ENCODE results near the gene PNKD. TPM values are rescaled to one million over a fixed set of nuclear protein-coding genes. Genes with fewer than 3 reads are reported as not detected.

Gene PNKD
- total RNA-seq, 1 experiment from 2014 or later, result 97.7 TPM

DNA sequence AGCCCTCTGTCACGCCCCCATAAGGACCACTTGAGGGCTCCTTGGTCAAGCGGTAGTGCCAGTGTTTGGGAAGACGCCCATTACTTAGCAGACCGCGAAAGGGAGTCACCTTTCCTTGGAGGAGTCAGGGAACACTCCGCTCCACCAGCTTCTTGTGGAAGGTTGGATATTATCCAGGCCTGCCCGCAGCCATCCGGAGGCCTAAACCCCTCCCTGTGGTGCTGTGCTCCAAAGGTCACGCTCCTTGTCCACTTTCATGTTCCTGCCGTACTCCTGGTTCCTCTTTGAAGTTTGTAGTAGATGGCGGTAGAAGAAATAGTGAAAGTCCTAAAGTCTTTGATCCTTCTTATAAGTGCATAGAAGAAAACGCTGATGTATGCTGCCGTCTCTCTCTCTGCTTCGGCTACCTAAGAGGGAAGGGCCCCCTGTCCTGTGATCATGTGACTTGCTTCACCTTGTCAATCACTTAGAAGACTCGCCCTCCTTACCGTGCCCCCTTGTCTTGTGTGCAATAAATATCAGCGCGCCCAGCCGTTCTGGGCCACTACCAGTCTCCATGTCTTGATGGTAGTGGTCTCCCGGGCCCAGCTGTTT is 84.6 kb downstream of the PNKD start:
- CTCF ChIA-PET, result no interaction called here
- intact Hi-C loops (cut with micrococcal nuclease), result loop anchor here (10.0 kb wide), 1 partner anchor 170 kb away; no protein-coding TSS in a partner anchor

DNA sequence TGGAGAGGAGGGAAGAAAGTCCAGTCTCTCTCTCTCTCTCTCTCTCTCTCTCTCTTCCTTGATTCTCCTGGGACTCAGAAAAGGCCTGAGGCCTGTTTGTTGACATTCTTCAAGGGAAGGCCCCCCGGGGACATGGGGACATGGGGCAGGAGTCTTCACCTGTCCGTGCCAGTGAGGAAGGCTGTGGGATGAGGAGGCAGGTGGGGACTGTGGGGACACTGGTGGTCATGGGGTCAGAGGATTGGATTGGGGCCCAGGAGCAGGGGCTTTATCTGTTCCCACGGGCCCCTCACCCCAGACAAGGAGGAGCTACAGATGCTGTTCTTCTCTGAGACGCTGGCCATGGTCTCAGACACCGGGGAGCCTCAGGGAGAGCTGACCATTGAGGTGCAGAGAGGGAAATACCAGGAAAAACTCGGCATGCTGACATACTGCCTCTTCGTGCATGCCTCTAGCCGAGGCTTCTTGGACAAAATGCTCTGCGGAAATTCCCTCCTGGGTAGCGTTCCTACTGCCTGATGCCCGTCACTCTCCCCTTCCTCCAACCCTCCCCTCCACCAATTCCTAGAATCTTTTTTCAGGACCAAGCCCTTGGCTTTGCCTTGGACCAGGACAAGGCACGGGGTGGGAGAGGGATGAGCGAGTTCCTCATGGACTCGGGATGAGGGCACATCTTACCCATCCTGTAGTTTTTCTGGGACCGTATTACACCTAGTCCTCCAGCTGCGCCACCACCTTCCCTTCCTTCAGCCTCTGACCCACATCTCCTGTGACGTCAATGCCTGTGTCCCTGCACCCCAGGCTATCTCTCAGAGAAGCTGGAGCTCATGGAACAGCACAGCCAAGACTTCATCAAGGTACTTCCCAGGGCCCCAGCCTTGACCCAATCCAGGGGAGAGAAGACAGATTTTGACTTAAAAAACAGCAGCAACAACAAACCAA is 87.2 kb downstream of the PNKD start:
- ATAC-seq (no peak), DNase-seq (no peak)
- POLR2A ChIA-PET (ENCODE audit: unreplicated experiment), result interaction anchor here (0.6 kb wide), 1 partner anchor 201 kb away, joined by 5 read pairs; no protein-coding TSS in a partner anchor
- H3K9ac ChIP-seq (ENCODE audit: low read length), result no peak overlapping the region
- no peak for TF ChIP-seq EZH2phosphoT487 (IDR thresholded peaks at IDR 0.05; ENCODE audit: borderline replicate concordance, low read length)
- TF ChIP-seq CTCF (conservative IDR thresholded peaks at IDR 0.05; ENCODE audit: low read depth, low read length), result no peak
- H3K27ac ChIP-seq (ENCODE audit: low read length), result no peak overlapping the region
- H3K9me3 ChIP-seq (ENCODE audit: low read length), result no peaks in the 10 kb centered on the region
- H3K27me3 ChIP-seq (ENCODE audit: low read length), result no peaks in the 10 kb centered on the region
- no peak overlapping the region for H3K4me3 ChIP-seq (ENCODE audit: low read length)
- H3K4me1 ChIP-seq (ENCODE audit: insufficient read depth, low read length), result no peaks in the 10 kb centered on the region
- H2AFZ ChIP-seq (ENCODE audit: low read length), result no peak overlapping the region
- H3K9me2 ChIP-seq (replicated peaks; ENCODE audit: low read length), result no peaks in the 10 kb centered on the region
- intact Hi-C loops (cut with micrococcal nuclease), result loop anchor here (10.0 kb wide), 1 partner anchor 173 kb away; no protein-coding TSS in a partner anchor
- CTCF ChIA-PET, result interaction anchor here (0.5 to 1.7 kb wide), 3 partner anchors 34 to 148 kb away, joined by 3 to 13 read pairs (median 6); no protein-coding TSS in a partner anchor
- BruUV-seq (replicated peaks), result no TSS peak
- H3K4me2 ChIP-seq (ENCODE audit: low read length), result no peak overlapping the region
- H4K20me1 ChIP-seq (ENCODE audit: low read length), result no peaks in the 10 kb centered on the region
- H3K36me3 ChIP-seq (ENCODE audit: low read depth, low read length), result no peaks in the 10 kb centered on the region
- H3F3A ChIP-seq (ENCODE audit: low read length, unreplicated experiment), result no peaks in the 10 kb centered on the region
- no peaks in the 10 kb centered on the region for H3K79me2 ChIP-seq (ENCODE audit: low read length)

More for the DNA sequence above, 84.6 kb downstream of the PNKD start:
- H3K79me2 ChIP-seq (ENCODE audit: low read length), result no peaks in the 10 kb centered on the region
- no TSS peak for BruUV-seq (replicated peaks)
- no peak overlapping the region for H3K4me3 ChIP-seq (ENCODE audit: low read length)
- no peak overlapping the region for H3K9ac ChIP-seq (ENCODE audit: low read length)
- no peaks in the 10 kb centered on the region for H3F3A ChIP-seq (ENCODE audit: low read length, unreplicated experiment)
- no peaks in the 10 kb centered on the region for H3K4me1 ChIP-seq (ENCODE audit: insufficient read depth, low read length)
- no peaks in the 10 kb centered on the region for H3K36me3 ChIP-seq (ENCODE audit: low read depth, low read length)
- H2AFZ ChIP-seq (ENCODE audit: low read length), result no peak overlapping the region
- no peak overlapping the region for H3K27ac ChIP-seq (ENCODE audit: low read length)
- no peaks in the 10 kb centered on the region for H3K27me3 ChIP-seq (ENCODE audit: low read length)
- ATAC-seq (no peak), DNase-seq (no peak)
- TF ChIP-seq EZH2phosphoT487 (IDR thresholded peaks at IDR 0.05; ENCODE audit: borderline replicate concordance, low read length) (no peak), EZH2 (IDR thresholded peaks at IDR 0.05; ENCODE audit: low read length, unreplicated experiment) (no peak), CTCF (conservative IDR thresholded peaks at IDR 0.05; ENCODE audit: low read depth, low read length) (no peak)
- POLR2A ChIA-PET (ENCODE audit: unreplicated experiment), result no interaction called here
- no peaks in the 10 kb centered on the region for H3K9me3 ChIP-seq (ENCODE audit: low read length)
- no peaks in the 10 kb centered on the region for H3K9me2 ChIP-seq (replicated peaks; ENCODE audit: low read length)
- H4K20me1 ChIP-seq (ENCODE audit: low read length), result no peaks in the 10 kb centered on the region
- H3K4me2 ChIP-seq (ENCODE audit: low read length), result no peak overlapping the region
